ENCODE measurements around the gene TTC33.

- TF ChIP-seq REST (IDR thresholded peaks at IDR 0.05; ENCODE audit: insufficient read depth in 1 of 2, low read depth in 2 of 2, low read length in 2 of 2) (no peak), TAF1 (IDR thresholded peaks at IDR 0.05; ENCODE audit: borderline replicate concordance, insufficient read depth, low read length) (no peak)
These were observed 106.2 kb downstream of the TTC33 start for GRCh38 chr5:40649463-40650030.
